ENCODE results near the gene TMCC3. TPM values are rescaled to one million over a fixed set of nuclear protein-coding genes. Genes with fewer than 3 reads are reported as not detected.
"Not testable (repeated sequence)": the region's sequence is repeated elsewhere in the genome, so short reads cannot be mapped to it uniquely, and the experiment has no call there.

Gene TMCC3
- total RNA-seq, 4 donors from 2014 or later, result 12.4 to 47.3 (median 32.7) TPM

DNA sequence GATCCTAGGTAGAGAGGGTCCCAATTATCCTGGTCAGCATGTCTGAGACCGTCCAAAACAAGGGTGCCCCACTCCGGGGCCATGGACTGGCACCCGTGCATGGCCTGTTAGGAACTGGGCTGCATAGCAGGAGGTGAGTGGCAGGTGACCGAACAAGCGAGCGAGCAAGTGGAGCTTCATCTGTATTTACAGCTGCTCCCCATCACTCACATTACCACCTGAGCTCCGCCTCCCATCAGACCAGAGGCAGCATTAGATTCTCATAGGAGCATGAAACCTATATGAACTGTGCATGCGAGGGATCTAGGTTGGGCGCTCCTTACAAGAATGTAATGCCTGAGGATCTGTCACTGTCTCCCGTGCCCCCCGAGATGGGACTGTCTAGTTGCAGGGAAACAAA lies 44.4 kb upstream of the TMCC3 start:
- Histone ChIP-seq H3K9me3 (no peaks in the 10 kb centered on the region), H3K4me1 (no peaks in the 10 kb centered on the region), H3K27ac (no peak overlapping the region), H3K36me3 (no peaks in the 10 kb centered on the region), H3K4me3 (no peak overlapping the region), H3K27me3 (no peaks in the 10 kb centered on the region)
- intact Hi-C loops (cut with DNase I; ENCODE audit: low total_unique reads), result no loop called here
- DNase-seq, result no peak
- TF ChIP-seq POLR2A (IDR thresholded peaks at IDR 0.05), result no peak
- TF ChIP-seq, protein P1, sequence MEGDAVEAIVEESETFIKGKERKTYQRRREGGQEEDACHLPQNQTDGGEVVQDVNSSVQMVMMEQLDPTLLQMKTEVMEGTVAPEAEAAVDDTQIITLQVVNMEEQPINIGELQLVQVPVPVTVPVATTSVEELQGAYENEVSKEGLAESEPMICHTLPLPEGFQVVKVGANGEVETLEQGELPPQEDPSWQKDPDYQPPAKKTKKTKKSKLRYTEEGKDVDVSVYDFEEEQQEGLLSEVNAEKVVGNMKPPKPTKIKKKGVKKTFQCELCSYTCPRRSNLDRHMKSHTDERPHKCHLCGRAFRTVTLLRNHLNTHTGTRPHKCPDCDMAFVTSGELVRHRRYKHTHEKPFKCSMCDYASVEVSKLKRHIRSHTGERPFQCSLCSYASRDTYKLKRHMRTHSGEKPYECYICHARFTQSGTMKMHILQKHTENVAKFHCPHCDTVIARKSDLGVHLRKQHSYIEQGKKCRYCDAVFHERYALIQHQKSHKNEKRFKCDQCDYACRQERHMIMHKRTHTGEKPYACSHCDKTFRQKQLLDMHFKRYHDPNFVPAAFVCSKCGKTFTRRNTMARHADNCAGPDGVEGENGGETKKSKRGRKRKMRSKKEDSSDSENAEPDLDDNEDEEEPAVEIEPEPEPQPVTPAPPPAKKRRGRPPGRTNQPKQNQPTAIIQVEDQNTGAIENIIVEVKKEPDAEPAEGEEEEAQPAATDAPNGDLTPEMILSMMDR (IDR thresholded peaks at IDR 0.05), result no peak

DNA sequence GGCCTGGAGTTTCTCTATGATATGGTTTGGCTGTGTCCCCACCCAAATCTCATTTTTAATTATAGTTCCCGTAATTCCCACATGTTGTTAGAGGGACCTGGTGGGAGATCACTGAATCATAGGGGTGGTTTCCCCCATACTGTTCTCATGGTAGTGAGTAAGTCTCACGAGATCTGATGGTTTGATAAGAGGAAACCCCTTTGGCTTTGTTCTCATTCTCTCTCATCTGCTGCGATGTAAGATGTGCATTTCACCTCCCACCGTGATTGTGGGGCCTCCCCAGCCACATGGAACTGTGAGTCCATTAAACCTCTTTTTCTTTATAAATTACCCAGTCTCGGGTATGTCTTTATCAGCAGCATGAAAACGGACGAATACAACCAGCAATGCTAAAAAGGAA lies 42.5 kb upstream of the TMCC3 start:
- H3K4me3 ChIP-seq; H3K27ac ChIP-seq; DNase-seq; H3K36me3 ChIP-seq; intact Hi-C loops (cut with DNase I; ENCODE audit: low total_unique reads); H3K4me1 ChIP-seq; H3K9me3 ChIP-seq; H3K27me3 ChIP-seq: not testable (repeated sequence)

DNA sequence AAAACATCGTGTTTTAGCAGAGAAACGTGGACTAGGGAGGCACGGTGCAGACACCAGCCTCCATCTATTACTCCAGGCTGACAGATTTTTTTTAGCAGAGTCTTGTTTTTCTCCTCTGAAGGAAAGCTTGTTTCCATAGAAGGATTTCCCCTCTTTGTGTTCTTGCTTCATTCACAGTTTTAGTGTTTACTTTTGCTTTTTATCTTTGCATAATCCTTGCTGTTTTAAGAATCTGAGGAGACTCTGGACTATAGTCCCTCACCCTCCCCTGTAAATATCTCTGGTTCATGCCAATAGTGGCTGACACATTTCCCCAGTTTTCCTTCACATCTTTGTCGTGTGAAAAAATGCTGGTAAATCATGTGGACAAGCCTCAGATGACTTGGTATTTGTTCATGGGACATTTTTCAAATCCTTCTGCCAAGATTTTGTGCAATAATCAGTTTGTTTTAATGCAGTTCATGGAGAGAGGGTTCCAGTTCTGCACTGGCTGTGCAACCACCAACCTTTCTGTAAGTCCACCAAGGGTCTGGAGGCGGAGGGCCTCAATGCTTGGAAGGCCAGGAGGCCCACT lies 39.9 kb upstream of the TMCC3 start:
- peak in 1 of 2 donors; percentile 20 for DNase-seq
- Histone ChIP-seq H3K4me1 (no peaks in the 10 kb centered on the region), H3K36me3 (no peaks in the 10 kb centered on the region), H3K9me3 (no peaks in the 10 kb centered on the region), H3K27ac (peak overlapping the region; percentile 80 to 81), H3K4me3 (peak overlapping the region in 1 of 2 donors; percentile 1), H3K27me3 (no peaks in the 10 kb centered on the region)
- intact Hi-C loops (cut with DNase I; ENCODE audit: low total_unique reads), result no loop called here
- TF ChIP-seq POLR2A (IDR thresholded peaks at IDR 0.05), result no peak
- TF ChIP-seq, protein P1 (IDR thresholded peaks at IDR 0.05), result peak in 1 of 4 experiments; percentile 5

DNA sequence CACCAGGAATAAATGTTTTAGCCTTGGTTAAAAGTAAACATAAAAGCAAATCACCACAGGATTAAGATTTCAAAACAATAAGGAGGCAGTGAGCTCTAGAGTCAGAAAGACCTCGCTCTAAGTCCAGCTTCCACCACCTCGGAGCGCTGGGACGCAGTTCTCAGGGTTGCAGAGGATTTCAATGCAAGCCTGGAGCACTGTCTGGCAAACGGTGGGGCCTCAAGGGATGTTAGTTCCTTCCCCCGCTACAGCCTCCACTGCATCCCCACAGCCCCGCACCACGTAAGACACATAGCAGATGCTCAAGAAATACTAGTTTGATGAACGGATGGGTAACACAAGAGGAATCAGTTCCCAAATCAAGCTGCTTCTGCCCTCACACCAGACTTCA lies 39.3 kb upstream of the TMCC3 start:
- Histone ChIP-seq H3K27me3 (no peaks in the 10 kb centered on the region), H3K4me1 (no peaks in the 10 kb centered on the region), H3K4me3 (peak overlapping the region in 1 of 2 donors; percentile 1), H3K27ac (peak overlapping the region; percentile 80 to 81), H3K36me3 (no peaks in the 10 kb centered on the region), H3K9me3 (no peaks in the 10 kb centered on the region)
- intact Hi-C loops (cut with DNase I; ENCODE audit: low total_unique reads), result no loop called here
- peak; percentile 22 to 30 for DNase-seq
- no peak for TF ChIP-seq POLR2A (IDR thresholded peaks at IDR 0.05)

DNA sequence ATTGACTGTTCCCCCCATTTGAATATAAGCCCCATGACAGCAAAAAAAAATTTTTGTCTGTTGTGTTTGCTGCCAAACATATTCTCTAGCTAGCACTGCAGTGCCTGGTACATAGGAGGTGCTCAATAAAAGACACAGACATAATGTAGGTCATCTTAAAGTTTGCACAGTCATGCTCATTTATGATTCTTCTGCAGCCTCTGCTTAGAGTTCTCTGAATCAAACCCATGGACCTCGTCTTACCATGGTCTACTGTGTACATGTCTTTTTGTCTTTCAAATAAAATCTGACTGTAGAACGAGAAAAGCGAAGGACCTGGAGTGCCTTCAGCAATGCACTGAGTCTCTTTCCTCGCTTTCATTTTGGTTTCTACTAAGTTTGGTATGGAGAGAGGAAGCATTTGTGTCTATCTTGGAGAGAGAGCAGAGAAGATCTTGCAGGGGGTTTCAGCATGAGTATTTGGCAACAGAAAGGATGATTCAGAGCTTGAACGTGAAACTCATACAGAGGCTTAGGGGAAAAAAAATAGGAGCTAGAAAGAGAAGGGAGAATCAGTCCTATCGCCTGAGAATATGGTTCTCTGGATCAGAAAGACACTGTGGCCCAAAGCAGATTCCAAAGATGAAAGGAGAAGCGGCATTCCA lies 38.8 kb upstream of the TMCC3 start:
- Histone ChIP-seq H3K36me3 (no peaks in the 10 kb centered on the region), H3K27me3 (no peaks in the 10 kb centered on the region), H3K9me3 (no peaks in the 10 kb centered on the region), H3K4me1 (no peaks in the 10 kb centered on the region), H3K4me3 (peak overlapping the region in 1 of 2 donors; percentile 1), H3K27ac (peak overlapping the region; percentile 80 to 81)
- no peak for TF ChIP-seq POLR2A (IDR thresholded peaks at IDR 0.05)
- TF ChIP-seq, protein P1 (IDR thresholded peaks at IDR 0.05), result no peak
- intact Hi-C loops (cut with DNase I; ENCODE audit: low total_unique reads), result no loop called here
- no peak for DNase-seq

DNA sequence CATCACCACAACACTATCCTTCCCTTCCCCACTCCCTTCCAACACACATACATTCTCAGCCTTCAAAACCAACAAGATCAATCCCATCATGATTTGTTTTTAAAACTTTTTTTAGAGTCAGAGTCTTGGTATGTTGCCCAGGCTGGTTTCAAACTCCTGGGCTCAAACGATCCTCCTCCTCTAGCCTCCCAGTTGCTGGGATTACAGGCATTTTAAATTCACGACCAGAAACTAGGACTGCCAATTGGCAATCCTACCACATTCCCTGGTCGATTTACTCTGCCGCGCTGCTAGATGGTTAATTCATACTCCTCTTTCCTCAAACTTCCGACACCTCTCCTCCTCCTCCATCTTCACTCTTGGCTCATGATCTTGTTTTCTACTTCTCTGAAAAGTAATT lies 37.5 kb upstream of the TMCC3 start:
- H3K27me3 ChIP-seq, result no peaks in the 10 kb centered on the region
- H3K4me1 ChIP-seq, result no peaks in the 10 kb centered on the region
- H3K27ac ChIP-seq, result peak overlapping the region; percentile 80 to 81
- no peaks in the 10 kb centered on the region for H3K36me3 ChIP-seq
- H3K4me3 ChIP-seq, result no peak overlapping the region
- DNase-seq, result peak; percentile 38 to 56
- no peaks in the 10 kb centered on the region for H3K9me3 ChIP-seq
- intact Hi-C loops (cut with DNase I; ENCODE audit: low total_unique reads), result no loop called here
- no peak for TF ChIP-seq POLR2A (IDR thresholded peaks at IDR 0.05)

Data from uterus (tissue), 4 donors.